HEK293T (cell line): Measurements from ENCODE around the gene BRD3.

Experiments used
- CTCF ChIA-PET: fragments of 350-600 bp; formaldehyde crosslinking; extraction: SDS; loops from one replicate; lab custom pipeline; 2021; ENCODE audit warnings: antibody characterized with exemption, inconsistent platforms; lab: Yijun Ruan, JAX
- POLR2A ChIA-PET: fragments of 350-600 bp; formaldehyde crosslinking; extraction: SDS; loops from one replicate; lab custom pipeline; 2020; ENCODE audit warnings: antibody characterized with exemption, inconsistent platforms; lab: Yijun Ruan, JAX
- DNase-seq: peaks from one replicate; pipeline ENCODE4 v3.0.0; 2012; ENCODE audit warnings: mixed read lengths; ENCODE audit errors: extremely low spot score
- ARNT ChIP-seq: fragments of 450-650 bp; IDR thresholded peaks from 2 replicates; pipeline ENCODE4 v1.6.1; 2017; ENCODE audit warnings: mild to moderate bottlenecking
- BHLHE40 ChIP-seq: fragments of 450-650 bp; IDR thresholded peaks from 2 replicates; pipeline ENCODE4 v1.6.1; 2016; ENCODE audit warnings: mild to moderate bottlenecking, moderate library complexity, borderline replicate concordance
- CTBP1 ChIP-seq: fragments of 450-650 bp; IDR thresholded peaks from 2 replicates; pipeline ENCODE4 v1.6.1; 2016; ENCODE audit warnings: borderline replicate concordance
- ELF4 ChIP-seq: fragments of 450-650 bp; IDR thresholded peaks from 2 replicates; pipeline ENCODE4 v1.6.1; 2017; ENCODE audit warnings: antibody characterized with exemption
- FOXA1 ChIP-seq: fragments of 450-650 bp; IDR thresholded peaks from 2 replicates; pipeline ENCODE4 v1.6.1; 2016; ENCODE audit warnings: mild to moderate bottlenecking
- FOXK2 ChIP-seq: fragments of 450-650 bp; IDR thresholded peaks from 2 replicates; pipeline ENCODE4 v1.6.1; 2016; ENCODE audit warnings: mild to moderate bottlenecking
- FOXM1 ChIP-seq: fragments of 450-650 bp; IDR thresholded peaks from 2 replicates; pipeline ENCODE4 v1.6.1; 2017; ENCODE audit warnings: mild to moderate bottlenecking, borderline replicate concordance
- HDGF ChIP-seq: fragments of 450-650 bp; IDR thresholded peaks from 2 replicates; pipeline ENCODE4 v1.6.1; 2017; ENCODE audit warnings: antibody characterized with exemption, borderline replicate concordance
- L3MBTL2 ChIP-seq: fragments of 450-650 bp; conservative IDR thresholded peaks from 2 replicates; pipeline ENCODE4 v1.6.1; 2016; ENCODE audit warnings: mild to moderate bottlenecking
- LEF1 ChIP-seq: fragments of 450-650 bp; IDR thresholded peaks from 2 replicates; pipeline ENCODE4 v1.6.1; 2017; ENCODE audit warnings: mild to moderate bottlenecking, borderline replicate concordance
- NFRKB ChIP-seq: fragments of 450-650 bp; IDR thresholded peaks from 2 replicates; pipeline ENCODE4 v1.6.1; 2016; ENCODE audit warnings: mild to moderate bottlenecking, moderate library complexity
- SP1 ChIP-seq: fragments of 450-650 bp; IDR thresholded peaks from 2 replicates; pipeline ENCODE4 v1.6.1; 2017
- SUZ12 ChIP-seq: fragments of 450-650 bp; IDR thresholded peaks from 2 replicates; pipeline ENCODE4 v1.6.1; 2016; ENCODE audit warnings: mild to moderate bottlenecking
- TARDBP ChIP-seq: fragments of 450-650 bp; IDR thresholded peaks from 2 replicates; pipeline ENCODE4 v1.6.1; 2016
- ZNF384 ChIP-seq: fragments of 450-650 bp; IDR thresholded peaks from 2 replicates; pipeline ENCODE4 v1.6.1; 2016
- TF ChIP-seq, protein P1 (sequence below): fragments of 450-650 bp; IDR thresholded peaks from 2 replicates; pipeline ENCODE4 v1.6.1; 2016

Gene BRD3

GRCh38 chr9:134066526-134066912 lies 1.3 kb downstream of the BRD3 start:
- no peak for TF ChIP-seq ARNT
- TF ChIP-seq FOXK2 = no peak
- no peak for TF ChIP-seq CTBP1
- TF ChIP-seq SUZ12 = no peak
- TF ChIP-seq ZNF384 = no peak
- TF ChIP-seq TARDBP = no peak
- no peak for TF ChIP-seq ELF4
- no peak for TF ChIP-seq LEF1
- TF ChIP-seq L3MBTL2 = no peak
- TF ChIP-seq, protein P1, sequence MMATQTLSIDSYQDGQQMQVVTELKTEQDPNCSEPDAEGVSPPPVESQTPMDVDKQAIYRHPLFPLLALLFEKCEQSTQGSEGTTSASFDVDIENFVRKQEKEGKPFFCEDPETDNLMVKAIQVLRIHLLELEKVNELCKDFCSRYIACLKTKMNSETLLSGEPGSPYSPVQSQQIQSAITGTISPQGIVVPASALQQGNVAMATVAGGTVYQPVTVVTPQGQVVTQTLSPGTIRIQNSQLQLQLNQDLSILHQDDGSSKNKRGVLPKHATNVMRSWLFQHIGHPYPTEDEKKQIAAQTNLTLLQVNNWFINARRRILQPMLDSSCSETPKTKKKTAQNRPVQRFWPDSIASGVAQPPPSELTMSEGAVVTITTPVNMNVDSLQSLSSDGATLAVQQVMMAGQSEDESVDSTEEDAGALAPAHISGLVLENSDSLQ = no peak
- no peak for TF ChIP-seq BHLHE40
- no peak for TF ChIP-seq FOXA1
- no peak for TF ChIP-seq NFRKB
- TF ChIP-seq HDGF = no peak
- ChIA-PET CTCF (no interaction called here), POLR2A (interaction anchor here (1.1 to 1.2 kb wide), 2 partner anchors 15 to 41 kb away, joined by 3 to 4 read pairs; partner anchors contain the start of gene BRD3OS)
- DNase-seq = no peak

DNA sequence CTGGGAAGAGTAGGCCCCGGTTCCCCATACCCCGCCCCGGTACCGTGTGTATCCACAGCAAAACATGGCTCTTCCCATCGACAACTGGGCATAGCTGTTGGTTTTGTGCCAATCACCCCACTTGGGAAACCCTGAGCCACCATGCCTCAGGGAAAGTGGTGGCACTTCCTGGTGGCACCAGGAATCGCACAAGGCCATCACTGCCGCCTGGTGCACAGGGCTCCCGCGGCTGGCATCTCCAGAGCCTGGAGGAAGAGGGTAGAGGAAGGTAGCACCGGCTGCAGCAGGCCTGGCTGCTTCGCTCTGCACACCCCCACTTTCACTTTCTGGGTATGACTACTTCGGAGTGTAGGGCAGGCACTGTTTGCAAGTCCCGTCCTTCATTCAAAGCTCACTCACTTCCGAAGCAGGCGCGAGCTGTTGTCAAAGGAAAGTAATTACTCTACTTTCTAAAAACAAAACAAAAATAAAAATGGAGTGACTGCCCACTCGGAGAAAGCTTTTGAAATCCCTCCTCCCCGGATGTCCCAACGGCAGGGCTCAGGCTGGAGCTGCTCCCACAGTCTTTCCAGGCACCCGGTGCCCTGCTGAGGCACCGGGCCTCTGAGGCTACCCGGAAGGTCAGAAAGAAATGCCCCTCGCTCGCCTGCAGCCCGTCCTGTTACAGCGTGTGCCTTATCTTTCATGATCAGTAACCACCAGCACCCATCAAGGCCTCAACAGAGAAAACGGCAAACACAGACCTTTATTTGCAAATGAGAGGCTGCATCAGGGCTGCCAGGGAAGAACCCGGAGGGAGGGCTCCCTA lies 2.0 kb downstream of the BRD3 start:
- TF ChIP-seq L3MBTL2 (no peak), ARNT (0 out of 2 replicates have a peak, but pooled peaks have one; percentile 13)
- ChIA-PET POLR2A (interaction anchor here (0.8 to 1.2 kb wide), 3 partner anchors 9 to 40 kb away, joined by 3 to 4 read pairs (median 4); partner anchors contain the start of gene BRD3OS), CTCF (no interaction called here)
- DNase-seq = no peak

- TF ChIP-seq ARNT (no peak), ZNF384 (no peak), L3MBTL2 (no peak), FOXM1 (no peak), HDGF (no peak), FOXK2 (no peak), LEF1 (no peak), FOXA1 (no peak), NFRKB (no peak), CTBP1 (no peak), SUZ12 (no peak)
- TF ChIP-seq, protein P1 = no peak
- DNase-seq = no peak
- ChIA-PET CTCF (no interaction called here), POLR2A (no interaction called here)
Measured at GRCh38 chr9:134064711-134065110, 3.1 kb downstream of the BRD3 start.

GRCh38 chr9:134063571-134064450 lies 4.0 kb downstream of the BRD3 start:
- TF ChIP-seq FOXK2 (no peak), FOXA1 (no peak), NFRKB (no peak), TARDBP (no peak), SP1 (no peak), HDGF (no peak), FOXM1 (no peak), LEF1 (no peak), CTBP1 (no peak)
- CTCF ChIA-PET = no interaction called here
- POLR2A ChIA-PET = no interaction called here
- no peak for DNase-seq

GRCh38 chr9:134063088-134063570 lies 4.7 kb downstream of the BRD3 start:
- TF ChIP-seq TARDBP (no peak), HDGF (no peak), CTBP1 (no peak), FOXA1 (no peak), NFRKB (no peak), FOXM1 (no peak), L3MBTL2 (no peak), ARNT (no peak), SUZ12 (no peak), LEF1 (no peak), ZNF384 (no peak)
- TF ChIP-seq, protein P1 = no peak
- DNase-seq = no peak
- ChIA-PET CTCF (no interaction called here), POLR2A (interaction anchor here (1.2 kb wide), 1 partner anchor 11 kb away, joined by 3 read pairs; no protein-coding TSS in a partner anchor)

DNA sequence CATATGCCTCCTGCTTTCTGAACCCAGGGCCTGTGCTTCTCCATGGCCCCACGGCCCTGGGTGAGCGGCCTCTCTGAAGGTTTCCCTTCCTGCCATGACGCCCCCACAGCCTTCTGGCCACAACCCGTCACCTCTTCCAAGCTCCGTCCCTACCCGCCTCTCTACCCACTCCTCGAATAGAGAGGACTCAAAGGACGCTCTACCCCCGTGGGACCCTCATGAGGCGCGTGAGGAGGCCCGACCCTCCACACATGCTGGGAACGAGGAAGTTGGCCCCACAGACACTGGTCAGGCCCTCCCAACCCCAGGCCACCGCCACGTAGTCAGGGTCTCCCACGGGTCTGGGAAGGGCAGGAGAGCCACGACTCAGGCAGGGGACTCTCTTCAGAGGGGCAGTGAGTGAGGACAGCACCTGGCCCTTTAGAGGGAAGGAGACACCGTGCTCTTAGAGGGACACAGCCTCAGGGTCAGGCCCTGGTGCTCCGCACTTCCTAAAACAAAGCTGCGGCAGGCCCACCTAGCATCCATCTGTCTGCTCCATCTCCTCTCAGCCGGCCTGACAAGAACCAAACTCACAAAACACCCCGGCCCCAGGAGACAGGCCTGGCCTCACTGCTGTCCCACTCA lies 5.3 kb downstream of the BRD3 start:
- ChIA-PET CTCF (no interaction called here), POLR2A (interaction anchor here (1.2 kb wide), 1 partner anchor 11 kb away, joined by 3 read pairs; no protein-coding TSS in a partner anchor)
- TF ChIP-seq BHLHE40 (no peak), FOXM1 (no peak), ZNF384 (no peak), NFRKB (no peak), ARNT (no peak), L3MBTL2 (no peak)
- DNase-seq = no peak
